Measurements from ENCODE around the gene PDIA6.

GRCh38 chr2:10764096-10764785 lies 48.3 kb downstream of the PDIA6 start:
- TF ChIP-seq TCF7L2 (IDR thresholded peaks at IDR 0.05; ENCODE audit: low read depth, low read length) (no peak), CTCF (IDR thresholded peaks at IDR 0.05) (no peak), REST (IDR thresholded peaks at IDR 0.05; ENCODE audit: insufficient read depth in 1 of 2, low read depth in 2 of 2, low read length in 1 of 2) (no peak), POLR2AphosphoS5 (IDR thresholded peaks at IDR 0.05; ENCODE audit: low read depth, low read length) (no peak), SIN3A (IDR thresholded peaks at IDR 0.05; ENCODE audit: borderline replicate concordance, insufficient read depth, low read depth, low read length) (no peak)
